Superior temporal gyrus (tissue), 1 donor: Measurements from ENCODE around the gene TMEM88.
A peak's percentile ranks its signal among the peaks of the same experiment; 100 is the strongest.

Source experiments
- DNase-seq: peaks from one replicate; pipeline ENCODE4 v3.0.0-alpha.2; 2016; ENCODE audit errors: extremely low spot score

TMEM88 gene

GRCh38 chr17:7884581-7885366, 29.9 kb downstream of the TMEM88 start:
- no peak for DNase-seq

DNA sequence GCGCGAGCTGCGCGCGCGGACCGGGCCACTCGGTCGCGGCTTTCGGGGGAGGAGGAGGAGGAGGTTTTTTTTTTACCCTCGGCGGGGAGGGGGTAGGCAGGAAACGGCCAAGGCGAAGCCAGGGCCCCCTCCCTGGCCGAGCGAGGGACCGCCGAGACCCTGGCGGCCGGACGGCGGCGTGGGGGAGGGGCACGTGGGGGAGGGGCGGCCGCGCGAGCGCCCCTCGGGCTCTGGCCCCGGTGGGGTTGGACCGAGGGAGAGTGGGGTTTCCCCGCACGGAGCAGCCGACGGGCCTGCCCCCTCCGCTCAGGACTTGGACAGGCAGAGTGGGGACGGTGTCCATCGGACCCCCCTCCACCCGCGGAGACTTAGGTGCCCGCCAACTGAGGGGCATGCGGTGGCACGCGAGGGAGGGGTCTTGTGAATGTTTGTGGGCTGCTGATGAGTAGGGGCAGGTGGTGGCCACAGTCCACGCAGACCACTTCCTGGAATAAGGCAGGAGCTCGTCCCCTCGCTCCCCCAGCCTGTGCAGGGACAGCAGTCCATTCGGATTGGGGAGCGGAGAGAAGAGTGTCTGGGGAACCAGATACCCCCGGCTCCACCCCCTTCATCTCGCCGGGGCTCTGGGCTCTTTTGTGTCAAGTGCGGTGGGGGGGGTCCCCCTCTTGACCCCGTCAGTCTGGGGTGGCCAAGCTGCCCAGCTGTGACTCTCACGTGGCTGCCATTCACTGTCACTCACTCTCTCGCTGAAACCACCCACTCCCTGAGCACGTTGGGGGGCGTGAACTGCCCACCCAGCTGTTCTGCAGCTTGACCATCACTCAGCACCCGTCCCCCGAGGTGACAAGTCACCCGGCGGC, 30.7 kb downstream of the TMEM88 start:
- peak; percentile 14 for DNase-seq

DNA sequence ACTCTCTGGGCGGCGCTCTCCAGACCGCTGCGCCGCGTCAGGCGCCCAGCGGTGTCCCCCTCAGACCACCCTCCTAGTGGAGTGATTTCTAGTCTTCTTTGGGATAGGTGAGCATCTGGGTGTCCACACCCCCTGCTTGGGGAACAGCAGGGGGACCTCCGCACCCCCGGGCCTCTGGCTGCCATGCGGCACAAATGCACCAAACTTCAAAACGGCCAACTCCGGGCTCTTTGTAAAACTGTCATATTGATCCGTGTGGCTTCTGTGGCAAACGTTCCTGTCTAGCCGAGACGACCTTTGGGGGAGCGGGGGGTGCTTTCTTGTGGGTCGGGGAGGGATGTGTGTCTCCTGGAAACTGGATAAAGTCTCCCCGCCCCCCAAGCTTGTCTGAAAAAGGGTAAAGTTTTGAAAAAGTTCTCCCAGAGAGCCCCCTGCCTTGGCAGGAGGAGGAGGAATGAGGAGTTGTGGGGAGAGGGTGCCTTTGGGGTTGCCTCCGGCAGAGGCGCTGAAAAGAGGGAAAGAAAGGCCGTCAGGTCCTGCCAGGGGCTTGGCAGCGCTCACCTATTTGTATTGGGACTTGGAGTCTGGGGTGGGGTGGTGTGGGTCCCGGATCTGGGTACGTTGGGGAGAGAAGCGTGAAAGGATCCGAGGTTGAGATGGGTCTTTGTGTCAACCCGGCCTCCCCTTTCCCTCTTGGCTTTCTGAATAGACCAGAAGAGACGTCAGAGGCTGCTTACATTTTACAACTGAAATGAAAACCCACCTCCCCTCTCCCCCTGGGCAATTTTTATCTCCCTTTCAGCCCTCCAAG, 31.6 kb downstream of the TMEM88 start:
- peak; percentile 19 for DNase-seq

- peak; percentile 41 for DNase-seq
These were observed 32.2 kb downstream of the TMEM88 start for GRCh38 chr17:7887038-7887481.

- DNase-seq: peak; percentile 91
These were observed 32.8 kb downstream of the TMEM88 start for GRCh38 chr17:7887482-7888183.

GRCh38 chr17:7888184-7888920, 33.5 kb downstream of the TMEM88 start, which contains the start of gene CHD3:
Gene CHD3, plus strand, starts transcription at chr17:7888789. Its CDS starts 212 bp downstream, at chr17:7889001.
- DNase-seq: peak; percentile 28

DNA sequence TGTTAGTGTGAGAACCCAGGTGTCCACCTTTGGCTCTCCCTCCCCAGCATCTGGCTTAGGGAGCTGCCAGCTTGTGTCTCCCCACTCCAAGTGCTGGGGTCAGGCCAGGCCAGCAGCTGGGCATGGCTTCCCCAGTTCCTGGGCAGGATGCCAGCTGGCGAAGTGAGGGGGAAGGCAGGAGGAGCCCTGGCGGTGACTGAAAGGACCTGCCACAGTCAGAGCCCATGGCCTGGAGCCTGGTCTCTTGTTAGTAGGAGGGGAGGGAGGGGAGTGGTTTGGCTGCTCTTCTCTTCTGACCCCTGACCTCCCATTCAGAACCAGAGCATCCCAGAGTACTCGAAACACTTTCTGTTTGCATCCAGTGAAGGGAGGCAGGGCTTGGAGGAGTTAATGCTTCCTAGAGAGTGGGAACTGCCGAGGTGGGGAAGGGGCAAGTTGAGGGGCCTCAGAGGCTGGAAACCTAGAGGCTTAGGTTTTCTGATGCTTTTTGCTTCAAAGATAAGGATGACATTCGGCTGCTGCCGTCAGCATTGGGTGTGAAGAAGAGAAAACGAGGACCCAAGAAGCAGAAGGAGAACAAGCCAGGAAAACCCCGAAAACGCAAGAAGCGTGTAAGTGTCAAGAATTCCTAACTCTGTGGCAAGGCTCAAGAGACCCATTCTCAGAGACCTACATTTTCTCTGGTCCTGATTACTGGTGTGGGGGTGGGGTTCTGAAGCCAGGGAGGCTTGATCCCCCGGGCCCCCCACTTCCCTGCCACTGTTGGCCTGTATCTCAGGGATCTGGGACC, 34.5 kb downstream of the TMEM88 start:
- peak; percentile 96 for DNase-seq

GRCh38 chr17:7893187-7893880, 38.5 kb downstream of the TMEM88 start:
- no peak for DNase-seq

DNA sequence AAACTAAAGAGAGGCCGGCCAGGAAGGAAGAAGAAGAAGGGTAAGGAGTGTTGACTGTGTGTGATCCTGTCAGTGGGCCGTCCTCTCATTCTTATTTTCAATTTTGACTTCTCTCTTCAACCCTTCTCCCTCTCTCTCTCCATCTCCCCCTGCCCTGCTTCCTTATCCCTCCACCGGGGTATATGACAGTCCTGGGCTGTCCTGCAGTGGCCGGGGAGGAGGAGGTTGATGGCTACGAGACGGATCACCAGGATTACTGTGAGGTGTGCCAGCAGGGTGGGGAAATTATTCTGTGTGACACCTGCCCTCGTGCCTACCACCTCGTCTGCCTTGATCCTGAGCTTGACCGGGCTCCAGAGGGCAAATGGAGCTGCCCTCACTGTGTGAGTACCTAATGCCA, 39.4 kb downstream of the TMEM88 start:
- no peak for DNase-seq

DNA sequence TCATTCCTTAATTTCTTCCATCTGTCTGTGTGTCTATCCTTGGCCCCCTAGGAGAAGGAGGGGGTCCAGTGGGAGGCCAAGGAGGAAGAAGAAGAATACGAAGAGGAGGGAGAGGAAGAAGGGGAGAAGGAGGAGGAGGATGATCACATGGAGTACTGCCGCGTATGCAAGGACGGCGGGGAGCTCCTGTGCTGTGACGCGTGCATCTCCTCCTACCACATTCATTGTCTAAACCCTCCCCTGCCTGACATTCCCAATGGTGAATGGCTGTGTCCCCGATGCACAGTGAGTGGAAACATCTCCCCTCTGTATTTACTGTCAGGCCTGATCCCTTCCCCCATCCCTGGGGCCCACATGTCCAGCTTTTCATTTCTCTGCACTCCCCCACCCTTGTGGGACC, 40.0 kb downstream of the TMEM88 start:
- no peak for DNase-seq

DNA sequence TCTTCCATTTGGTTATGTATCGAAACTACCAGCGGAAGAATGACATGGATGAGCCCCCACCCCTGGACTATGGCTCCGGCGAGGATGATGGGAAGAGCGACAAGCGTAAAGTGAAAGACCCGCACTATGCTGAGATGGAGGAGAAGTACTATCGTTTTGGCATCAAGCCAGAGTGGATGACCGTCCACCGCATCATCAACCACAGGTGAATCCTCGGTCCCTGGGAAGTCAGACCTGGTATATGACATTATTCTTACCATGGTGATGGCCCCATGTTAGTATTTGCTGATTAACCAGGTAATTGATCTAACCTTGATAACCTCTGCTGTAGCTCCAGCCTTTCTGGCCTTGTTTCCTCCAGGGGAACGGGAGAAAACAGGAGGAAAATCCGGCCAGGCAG, 42.2 kb downstream of the TMEM88 start:
- DNase-seq: no peak

DNA sequence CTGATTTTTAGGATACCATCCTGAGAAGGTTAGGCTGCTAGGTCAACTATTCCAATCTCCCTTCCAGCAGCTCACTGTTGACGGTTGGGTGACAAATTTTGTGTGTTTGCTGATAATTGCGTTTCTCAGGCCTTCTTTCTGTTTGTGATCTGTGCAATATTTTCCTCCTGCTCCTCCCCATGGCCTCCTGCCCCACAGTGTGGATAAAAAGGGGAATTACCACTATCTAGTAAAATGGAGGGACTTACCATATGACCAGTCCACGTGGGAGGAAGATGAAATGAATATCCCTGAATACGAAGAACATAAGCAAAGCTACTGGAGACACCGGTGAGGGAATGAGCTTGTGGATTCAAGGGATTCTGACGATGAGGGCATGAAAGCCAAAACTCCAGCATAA, 42.9 kb downstream of the TMEM88 start:
- peak; percentile 82 for DNase-seq

DNA sequence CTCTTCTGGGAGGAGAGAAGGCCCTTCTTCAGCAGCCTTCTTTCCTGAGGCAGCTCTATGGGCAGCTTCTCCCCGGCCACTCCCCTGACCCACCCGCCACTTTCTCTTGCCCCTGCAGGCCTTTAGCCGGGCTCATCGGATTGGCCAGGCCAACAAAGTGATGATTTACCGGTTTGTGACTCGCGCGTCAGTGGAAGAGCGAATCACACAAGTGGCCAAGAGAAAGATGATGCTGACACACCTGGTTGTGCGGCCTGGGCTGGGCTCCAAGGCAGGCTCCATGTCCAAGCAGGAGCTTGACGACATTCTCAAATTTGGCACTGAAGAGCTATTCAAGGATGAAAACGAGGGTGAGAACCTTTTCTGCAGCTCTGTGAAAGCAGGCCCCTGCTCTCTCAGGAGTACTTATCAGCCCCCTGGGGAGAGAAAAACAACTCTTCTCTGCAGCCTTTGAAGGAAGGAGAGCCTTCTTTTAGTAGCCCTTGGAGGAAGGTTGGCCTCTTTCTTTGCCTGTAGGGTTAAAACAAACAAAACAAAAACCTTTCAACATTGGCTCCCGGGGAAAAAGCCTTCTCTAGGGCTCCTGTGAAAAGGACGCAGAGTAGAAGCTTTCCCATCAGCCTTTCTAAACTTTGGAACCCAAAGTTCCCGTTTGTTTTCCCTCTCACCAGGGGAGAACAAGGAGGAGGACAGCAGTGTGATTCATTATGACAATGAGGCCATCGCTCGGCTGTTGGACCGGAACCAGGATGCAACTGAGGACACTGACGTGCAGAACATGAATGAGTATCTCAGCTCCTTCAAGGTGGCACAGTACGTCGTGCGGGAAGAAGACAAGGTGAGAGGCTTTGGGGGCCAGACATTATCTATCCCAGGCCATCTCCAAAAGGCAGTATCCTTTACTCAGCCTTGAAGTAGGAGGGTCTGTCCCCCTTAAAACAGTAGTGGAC, 48.6 kb downstream of the TMEM88 start:
- DNase-seq: no peak
